Lower leg skin (tissue), 4 donors: ENCODE measurements around the gene VASH2. TPM values are rescaled to one million over a fixed set of nuclear protein-coding genes. Genes with fewer than 3 reads are reported as not detected.
"Not testable (repeated sequence)": the region's sequence is repeated elsewhere in the genome, so short reads cannot be mapped to it uniquely, and the experiment has no call there.

Experiments
- DNase-seq, 2 donors: peaks; one replicate each; pipeline ENCODE4 v3.0.0-alpha.2; 2019; ENCODE audit warnings: low spot score in 2 of 2
- H3K4me3 ChIP-seq: fragments of 200-600 bp; sonication (generic); 2 replicates; pipeline ENCODE4 v1.5.1; 2017; ENCODE audit warnings: mild to moderate bottlenecking, low read depth; ENCODE audit not compliant: poor library complexity, severe bottlenecking
- POLR2A ChIP-seq, 2 donors: fragments of 450-650 bp; IDR thresholded peaks; one replicate each; pipeline ENCODE4 v1.6.1; 2016 to 2017; ENCODE audit warnings: antibody characterized with exemption in 2 of 2, mild to moderate bottlenecking in 1 of 2, moderate library complexity in 1 of 2
- WGBS, 2 donors: methylation state at CpG; one replicate each; pipeline ENCODE4 v1.1.5; 2018; 5-methylcytosine and 5-hydroxymethylcytosine counted together
- intact Hi-C: fragments of 100-400 bp; cut with DNase I; formaldehyde crosslinking; loops from one replicate; pipeline ENCODE4 v1.15.0; 2023; ENCODE audit warnings: low total_unique reads
- total RNA-seq, 4 donors: library from RNA; depleted of rRNA; stranded (reverse); fragments of >200 nt; gene quantifications; one replicate each; pipeline ENCODE4 v1.1.0, GENCODE V29; 2016
- TF ChIP-seq, protein P1 (sequence below), 3 donors: fragments of 450-650 bp; IDR thresholded peaks; one replicate each; pipeline ENCODE4 v1.5.1; 2016; ENCODE audit warnings: antibody characterized with exemption in 3 of 3, mild to moderate bottlenecking in 3 of 3, moderate library complexity in 2 of 3

Gene VASH2
- total RNA-seq, 4 donors from 2014 or later: 0.37 to 0.71 TPM; not detected in 2

DNA sequence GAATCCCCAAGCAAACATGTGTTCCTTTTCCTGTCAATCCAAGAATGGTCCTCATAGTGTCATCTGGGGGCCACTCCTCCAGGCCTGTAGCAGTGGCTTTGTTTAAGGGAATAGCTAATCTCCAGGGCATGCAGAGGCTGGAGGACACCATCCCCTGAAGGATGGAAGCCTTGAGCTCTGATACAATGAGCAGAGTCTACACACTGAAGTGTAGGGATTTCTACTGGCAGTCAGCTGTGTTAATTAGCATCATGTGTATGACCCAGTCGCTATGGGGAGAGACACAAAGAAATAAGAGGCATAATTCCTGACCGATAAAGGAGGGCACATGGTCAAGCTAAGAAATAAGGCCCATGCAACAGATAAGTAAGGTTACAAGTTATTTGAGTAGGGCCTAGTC, 36.2 kb downstream of the VASH2 start:
- intact Hi-C loops: no loop called here
- H3K4me3 ChIP-seq: no peak overlapping the region
- peak in 1 of 2 donors; percentile 54 for DNase-seq
- TF ChIP-seq, protein P1, sequence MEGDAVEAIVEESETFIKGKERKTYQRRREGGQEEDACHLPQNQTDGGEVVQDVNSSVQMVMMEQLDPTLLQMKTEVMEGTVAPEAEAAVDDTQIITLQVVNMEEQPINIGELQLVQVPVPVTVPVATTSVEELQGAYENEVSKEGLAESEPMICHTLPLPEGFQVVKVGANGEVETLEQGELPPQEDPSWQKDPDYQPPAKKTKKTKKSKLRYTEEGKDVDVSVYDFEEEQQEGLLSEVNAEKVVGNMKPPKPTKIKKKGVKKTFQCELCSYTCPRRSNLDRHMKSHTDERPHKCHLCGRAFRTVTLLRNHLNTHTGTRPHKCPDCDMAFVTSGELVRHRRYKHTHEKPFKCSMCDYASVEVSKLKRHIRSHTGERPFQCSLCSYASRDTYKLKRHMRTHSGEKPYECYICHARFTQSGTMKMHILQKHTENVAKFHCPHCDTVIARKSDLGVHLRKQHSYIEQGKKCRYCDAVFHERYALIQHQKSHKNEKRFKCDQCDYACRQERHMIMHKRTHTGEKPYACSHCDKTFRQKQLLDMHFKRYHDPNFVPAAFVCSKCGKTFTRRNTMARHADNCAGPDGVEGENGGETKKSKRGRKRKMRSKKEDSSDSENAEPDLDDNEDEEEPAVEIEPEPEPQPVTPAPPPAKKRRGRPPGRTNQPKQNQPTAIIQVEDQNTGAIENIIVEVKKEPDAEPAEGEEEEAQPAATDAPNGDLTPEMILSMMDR (IDR thresholded peaks at IDR 0.05): no peak
- no peak for TF ChIP-seq POLR2A (IDR thresholded peaks at IDR 0.05)
- WGBS, 2 donors: 79 to 80% methylated on average over 2 of the region's 2 CpGs

DNA sequence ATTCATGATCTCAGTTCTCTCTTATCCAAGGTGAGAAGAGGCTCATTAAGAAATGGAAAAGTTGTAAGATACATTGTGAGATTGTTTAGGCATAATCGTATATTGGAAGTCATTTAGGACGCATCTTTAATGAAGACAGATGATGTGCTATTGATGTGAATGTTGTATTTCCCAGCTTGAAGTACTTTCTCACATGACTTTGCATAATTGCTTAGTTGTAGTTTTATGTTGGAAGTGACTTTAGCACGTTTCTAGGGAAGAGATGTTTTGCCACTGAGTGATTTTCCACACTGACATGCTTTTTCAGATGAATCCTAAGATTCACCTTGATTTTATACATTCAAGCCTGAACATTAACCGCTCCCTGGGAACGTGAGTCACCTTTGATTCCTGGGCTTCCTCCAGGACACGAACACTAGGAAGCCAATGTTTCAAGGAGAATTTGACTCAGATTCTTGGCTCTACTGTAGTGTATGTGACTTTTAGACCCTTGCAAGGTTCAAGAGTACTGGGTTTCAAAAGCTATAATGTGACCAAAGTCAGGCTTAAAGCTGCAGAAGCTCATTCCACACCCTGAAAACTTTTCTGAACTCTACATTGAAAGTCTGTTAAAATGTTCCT, 37.5 kb downstream of the VASH2 start:
- TF ChIP-seq, protein P1 (IDR thresholded peaks at IDR 0.05): no peak
- no peak for TF ChIP-seq POLR2A (IDR thresholded peaks at IDR 0.05)
- H3K4me3 ChIP-seq: no peak overlapping the region
- DNase-seq: no peak
- 36 to 40% methylated on average over 6 of the region's 6 CpGs for WGBS, 2 donors
- intact Hi-C loops: no loop called here

DNA sequence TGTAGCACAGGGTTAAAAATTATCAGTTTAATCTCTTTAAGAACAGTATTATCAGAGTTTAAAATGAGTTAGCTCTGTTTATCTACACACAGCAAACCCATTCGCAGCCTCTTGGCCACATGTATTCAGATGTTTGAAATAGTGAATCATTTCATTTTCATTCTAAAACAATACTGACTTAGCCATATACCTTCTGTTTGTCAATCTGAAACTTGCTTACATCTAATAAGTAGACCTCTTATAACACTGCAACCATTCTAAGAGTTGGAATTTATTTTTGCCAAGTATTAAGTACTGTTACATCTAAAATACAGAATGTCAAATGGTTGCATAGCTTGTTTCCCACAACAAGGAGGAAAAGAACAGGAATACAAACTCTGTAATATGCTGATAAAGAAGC, 39.9 kb downstream of the VASH2 start:
- 50 to 69% methylated on average over 1 of the region's 1 CpG for WGBS, 2 donors
- DNase-seq: no peak
- H3K4me3 ChIP-seq: no peak overlapping the region
- no peak for TF ChIP-seq POLR2A (IDR thresholded peaks at IDR 0.05)
- TF ChIP-seq, protein P1 (IDR thresholded peaks at IDR 0.05): no peak
- intact Hi-C loops: no loop called here

DNA sequence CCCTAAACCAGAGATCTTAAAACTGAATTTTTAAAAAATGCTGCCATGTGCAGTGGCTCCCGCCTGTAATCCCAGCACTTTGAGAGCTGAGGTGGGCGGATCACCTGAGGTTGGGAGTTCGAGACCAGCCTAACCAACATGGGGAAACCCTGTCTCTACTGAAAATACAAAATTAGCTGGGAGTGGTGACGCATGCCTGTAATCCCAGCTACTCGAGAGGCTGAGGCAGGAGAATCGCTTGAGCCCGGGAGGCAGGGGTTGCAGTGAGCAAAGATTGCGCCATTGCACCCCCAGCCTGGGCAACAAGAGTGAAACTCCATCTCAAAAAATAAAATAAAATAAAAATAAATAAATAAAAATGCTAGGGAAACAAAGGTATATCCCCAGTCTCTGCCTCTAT, 43.6 kb downstream of the VASH2 start:
- H3K4me3 ChIP-seq, DNase-seq, intact Hi-C loops: not testable (repeated sequence)
- 97 to 98% methylated on average over 8 of the region's 8 CpGs for WGBS, 2 donors

DNA sequence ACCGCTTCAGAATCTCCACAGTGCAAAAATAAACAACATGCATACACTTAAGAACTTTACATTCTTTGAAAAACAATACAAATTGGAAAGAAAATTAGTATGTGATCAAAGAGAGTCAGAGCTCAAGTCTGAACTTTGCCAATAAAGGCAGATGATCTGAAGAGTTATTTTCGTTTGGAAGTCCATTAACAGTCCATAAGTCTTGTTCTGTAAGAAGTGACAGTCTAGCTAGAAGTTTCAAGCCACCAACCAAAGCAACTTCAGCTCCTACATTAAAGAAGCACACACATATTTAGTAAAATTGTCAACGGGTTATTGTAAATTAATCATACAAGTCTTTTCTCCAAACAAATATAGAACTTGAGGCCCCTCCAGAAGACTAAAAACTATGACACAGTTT, 44.6 kb downstream of the VASH2 start:
- DNase-seq: no peak
- TF ChIP-seq, protein P1 (IDR thresholded peaks at IDR 0.05): no peak
- no peak for TF ChIP-seq POLR2A (IDR thresholded peaks at IDR 0.05)
- 82 to 83% methylated on average over 3 of the region's 3 CpGs for WGBS, 2 donors
- intact Hi-C loops: loop anchor here (5.0 kb wide), 1 partner anchor 183 kb away; no protein-coding TSS in a partner anchor
- H3K4me3 ChIP-seq: no peak overlapping the region

DNA sequence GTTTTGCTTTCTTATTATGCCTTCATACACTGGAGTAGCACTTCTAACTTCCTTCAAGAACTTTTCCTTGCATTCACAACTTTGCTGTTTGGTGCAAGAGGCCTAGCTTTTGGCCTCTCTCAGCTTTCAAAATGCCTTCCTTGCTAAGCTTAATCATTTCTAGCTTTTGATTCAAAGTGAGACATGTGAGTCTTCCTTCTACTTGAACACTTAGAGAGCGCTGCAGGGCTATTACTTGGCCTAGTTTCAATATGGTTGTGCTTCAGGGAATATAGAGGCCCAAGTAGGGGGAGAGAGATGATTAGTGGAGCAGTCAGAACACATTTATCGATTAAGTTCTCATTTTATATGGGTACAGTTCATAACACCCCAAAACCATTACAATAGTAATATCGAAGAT, 52.9 kb downstream of the VASH2 start:
- intact Hi-C loops: no loop called here
- 76 to 89% methylated on average over 3 of the region's 3 CpGs for WGBS, 2 donors

More for the DNA sequence above, 52.9 kb downstream of the VASH2 start:
- no peak for TF ChIP-seq POLR2A (IDR thresholded peaks at IDR 0.05)
- TF ChIP-seq, protein P1 (IDR thresholded peaks at IDR 0.05): no peak
- no peak for DNase-seq
- no peak overlapping the region for H3K4me3 ChIP-seq
